HG03064 (cell line): ENCODE data around the gene NWD2.

ENCODE experiments used
- ATAC-seq: cut with Tn5 transposase; IDR thresholded peaks from one replicate; pipeline ENCODE4 v1.9.1; 2021; ENCODE audit warnings: low read depth; ENCODE audit not compliant: unreplicated experiment

NWD2 gene

GRCh38 chr4:37299468-37299867 lies 54.9 kb downstream of the NWD2 start:
- no peak for ATAC-seq

- no peak for ATAC-seq
These were observed 60.1 kb downstream of the NWD2 start for GRCh38 chr4:37304612-37305011.

GRCh38 chr4:37305984-37306383 lies 61.4 kb downstream of the NWD2 start:
- no peak for ATAC-seq

GRCh38 chr4:37317104-37317643 lies 72.6 kb downstream of the NWD2 start:
- no peak for ATAC-seq

GRCh38 chr4:37320513-37321235 lies 76.1 kb downstream of the NWD2 start:
- no peak for ATAC-seq

GRCh38 chr4:37322122-37322521 lies 77.6 kb downstream of the NWD2 start:
- no peak for ATAC-seq

DNA sequence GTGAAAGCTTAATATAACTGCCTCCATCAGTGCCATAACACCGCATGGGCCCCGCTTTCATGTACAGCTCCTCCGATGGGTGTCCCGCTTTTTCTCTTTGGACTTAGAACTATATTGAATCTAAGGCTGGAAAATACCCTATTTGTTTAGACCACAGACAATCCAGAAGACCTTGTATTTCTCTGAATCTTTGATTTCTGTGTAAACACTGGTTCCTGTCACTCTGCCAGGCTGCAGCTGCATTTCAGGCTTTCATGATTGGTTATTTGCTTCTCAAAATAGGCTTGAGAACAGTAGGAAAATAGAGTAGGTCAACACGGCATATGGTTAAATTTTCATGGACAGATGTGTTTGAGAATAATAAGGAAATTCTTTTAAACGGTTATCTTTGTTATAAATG lies 80.0 kb downstream of the NWD2 start:
- ATAC-seq = no peak

DNA sequence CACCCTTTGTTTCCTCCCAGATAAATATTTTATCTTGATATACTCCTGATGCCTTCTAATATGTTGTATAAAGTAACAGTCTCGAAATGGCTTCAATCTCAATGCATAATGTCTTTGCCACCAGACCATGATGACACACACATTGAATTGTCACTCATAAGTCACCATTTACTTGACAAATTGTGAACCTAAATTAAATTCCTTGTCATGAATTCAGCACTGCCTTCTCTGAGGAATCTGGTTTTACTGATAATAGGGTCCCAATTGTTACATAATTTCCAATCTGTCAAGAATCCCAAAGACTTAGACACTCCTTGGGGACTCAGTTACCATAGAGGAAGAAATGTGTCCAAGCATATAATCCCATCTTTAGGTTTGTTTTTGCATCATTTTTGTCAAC lies 82.3 kb downstream of the NWD2 start:
- no peak for ATAC-seq

- ATAC-seq = no peak
These were observed 94.4 kb downstream of the NWD2 start for GRCh38 chr4:37338972-37339371.

- ATAC-seq = no peak
These were observed 114.2 kb downstream of the NWD2 start for GRCh38 chr4:37358748-37359147.

DNA sequence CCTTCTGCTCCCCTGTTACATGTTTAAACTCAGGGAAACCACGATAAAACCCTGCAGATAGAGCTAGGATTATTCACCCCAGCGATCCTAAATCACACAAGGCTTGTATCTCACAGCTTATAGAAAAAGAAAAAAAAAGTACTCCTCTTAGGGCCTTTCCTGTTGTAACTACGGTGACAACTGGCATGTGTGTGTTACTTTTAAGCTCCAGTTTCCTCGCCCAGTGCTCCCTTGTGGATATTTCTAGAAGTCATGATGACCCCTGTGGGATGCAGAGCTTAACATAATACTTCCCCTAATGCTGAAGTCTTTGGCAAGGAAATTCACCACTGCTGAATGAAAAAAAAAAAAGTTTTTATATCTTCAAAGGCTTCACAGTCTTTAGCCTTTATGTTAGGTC lies 114.7 kb downstream of the NWD2 start:
- no peak for ATAC-seq

GRCh38 chr4:37365888-37366287 lies 121.3 kb downstream of the NWD2 start:
- no peak for ATAC-seq

- no peak for ATAC-seq
These were observed 123.4 kb downstream of the NWD2 start for GRCh38 chr4:37367901-37368300.

DNA sequence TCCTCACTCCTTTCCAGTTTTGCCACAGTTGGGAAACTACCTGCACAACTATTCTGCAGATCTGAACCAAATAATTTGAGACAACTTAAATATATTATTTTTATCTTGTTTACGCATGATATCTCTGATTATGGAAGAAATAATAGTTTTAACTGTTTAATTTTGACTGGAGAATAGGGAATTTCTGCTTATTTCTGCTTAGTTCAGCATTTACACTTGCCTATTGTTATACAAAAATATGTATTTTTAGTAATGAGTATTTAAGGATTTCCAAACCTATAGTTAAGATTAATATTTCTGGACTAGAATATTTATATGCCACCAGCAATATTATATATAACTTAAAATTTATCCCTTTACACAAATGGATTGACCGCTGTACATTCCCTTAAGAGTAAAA lies 125.5 kb downstream of the NWD2 start:
- no peak for ATAC-seq

DNA sequence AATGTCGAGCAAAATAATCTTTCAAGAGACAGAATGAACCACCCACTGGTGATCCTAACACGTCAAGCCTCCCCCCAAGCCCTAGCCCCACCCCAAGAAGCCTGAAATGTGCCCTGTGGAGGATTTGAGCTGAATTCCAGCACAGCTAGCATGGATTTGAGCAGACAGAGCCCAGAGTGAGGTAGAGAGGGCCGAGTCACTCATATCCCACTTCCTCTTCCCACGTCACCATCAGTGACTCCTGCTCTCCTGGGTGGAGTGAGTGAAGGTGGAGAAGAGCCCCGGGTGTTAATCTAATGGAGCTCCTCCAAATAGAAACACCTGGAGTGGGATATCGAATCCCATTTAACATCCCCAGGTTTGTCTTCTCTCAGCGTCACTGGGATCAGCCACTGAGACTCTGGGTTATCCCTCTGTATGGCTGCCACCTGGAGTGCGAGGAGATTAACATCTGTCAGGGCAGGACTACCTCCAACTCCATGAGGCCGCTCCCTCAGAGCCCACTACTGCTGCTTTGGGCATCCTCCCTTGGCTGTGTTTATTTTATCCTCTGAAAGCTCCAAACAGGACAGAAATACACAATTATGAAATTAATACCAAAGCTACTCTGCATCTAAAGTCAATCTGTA lies 136.6 kb downstream of the NWD2 start:
- ATAC-seq = no peak

DNA sequence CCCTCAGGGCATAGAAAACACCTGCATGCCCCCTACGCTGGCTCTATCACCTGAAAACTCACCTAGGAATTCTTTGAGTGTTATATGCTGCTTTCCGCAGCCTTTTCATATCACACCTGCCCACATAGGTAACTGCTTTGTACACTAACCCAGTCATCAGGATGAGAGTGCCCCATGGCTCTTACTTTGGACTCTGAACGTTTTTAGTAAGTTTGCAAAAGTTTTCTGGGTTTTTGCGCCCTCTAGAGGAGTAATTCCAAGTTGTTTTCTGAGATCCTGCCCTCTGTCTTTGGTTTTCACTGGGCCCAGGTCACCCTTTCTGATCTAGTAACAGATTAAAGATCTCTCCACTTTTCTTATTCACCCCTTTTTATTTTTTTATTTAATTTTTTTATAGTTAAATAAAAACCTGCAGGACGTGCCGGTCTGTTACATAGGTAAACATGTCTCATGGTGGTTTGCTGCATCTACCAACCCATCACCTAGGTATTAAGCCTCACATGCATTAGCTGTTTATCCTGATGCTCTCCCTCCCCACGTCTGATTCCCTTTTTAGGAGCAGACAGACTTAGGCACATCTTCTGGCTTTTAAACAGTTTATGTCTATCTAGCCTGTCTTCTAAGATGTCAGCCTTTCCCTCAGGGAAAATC lies 139.2 kb downstream of the NWD2 start:
- no peak for ATAC-seq

GRCh38 chr4:37385424-37385823 lies 140.9 kb downstream of the NWD2 start:
- ATAC-seq = no peak

- no peak for ATAC-seq
These were observed 144.3 kb downstream of the NWD2 start for GRCh38 chr4:37388681-37389365.

- no peak for ATAC-seq
These were observed 144.8 kb downstream of the NWD2 start for GRCh38 chr4:37389366-37389765.

DNA sequence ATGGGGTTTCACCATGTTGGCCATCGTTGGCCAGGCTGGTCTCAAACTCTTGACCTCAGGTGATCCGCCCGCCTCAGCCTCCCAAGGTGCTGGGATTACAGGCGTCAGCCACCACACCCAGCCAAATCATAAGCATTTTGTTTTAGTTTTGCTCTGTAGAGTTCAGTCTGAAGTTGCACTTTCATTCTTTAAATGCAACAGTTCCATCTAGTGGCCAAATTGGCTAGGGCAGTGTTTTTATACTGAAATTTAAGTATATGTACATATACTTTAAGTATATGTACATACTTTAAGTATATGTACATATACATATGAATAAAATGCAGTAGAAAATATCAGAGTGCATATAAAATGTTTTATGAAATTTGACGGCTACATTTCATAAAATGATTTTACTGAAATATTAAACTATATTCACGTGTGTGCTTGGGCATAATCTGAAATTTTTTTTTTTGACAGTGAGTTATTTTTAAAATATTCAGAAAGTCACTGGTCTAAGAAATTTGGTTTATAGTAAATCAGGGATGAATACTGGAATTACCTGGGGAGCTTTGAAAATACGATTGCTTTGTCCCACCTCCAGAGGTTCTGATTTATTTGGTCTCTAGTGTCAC lies 145.5 kb downstream of the NWD2 start:
- ATAC-seq = peak; percentile 58
